Lower leg skin (tissue), 3 donors: Measurements from ENCODE around the gene CHAMP1.

Experiments
- POLR2A ChIP-seq, 2 donors: fragments of 450-650 bp; IDR thresholded peaks; one replicate each; pipeline ENCODE4 v1.6.1; 2016 to 2017; ENCODE audit warnings: antibody characterized with exemption in 2 of 2, mild to moderate bottlenecking in 1 of 2, moderate library complexity in 1 of 2
- TF ChIP-seq, protein P1 (sequence below), 3 donors: fragments of 450-650 bp; IDR thresholded peaks; one replicate each; pipeline ENCODE4 v1.5.1; 2016; ENCODE audit warnings: antibody characterized with exemption in 3 of 3, mild to moderate bottlenecking in 3 of 3, moderate library complexity in 2 of 3

DNA sequence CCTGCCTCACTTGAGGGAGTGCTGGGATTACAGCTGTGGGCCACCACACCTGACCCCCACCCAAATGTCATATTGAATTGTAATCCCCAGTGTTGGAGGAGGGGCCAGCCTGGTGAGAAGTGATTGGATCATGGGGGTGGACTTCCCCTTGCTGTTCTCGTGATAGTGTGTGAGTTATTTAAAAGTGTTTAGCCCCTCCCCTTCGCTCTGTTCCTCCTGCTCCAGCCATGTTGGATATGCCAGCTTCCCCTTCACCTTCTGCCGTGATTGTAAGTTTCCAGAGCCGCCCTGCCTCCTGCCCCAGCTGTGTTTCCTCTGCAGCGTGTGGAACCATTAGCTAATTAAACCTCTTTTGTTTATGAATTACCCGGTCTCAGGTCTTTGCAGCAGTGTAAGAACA, 13.7 kb downstream of the CHAMP1 start:
- TF ChIP-seq, protein P1, sequence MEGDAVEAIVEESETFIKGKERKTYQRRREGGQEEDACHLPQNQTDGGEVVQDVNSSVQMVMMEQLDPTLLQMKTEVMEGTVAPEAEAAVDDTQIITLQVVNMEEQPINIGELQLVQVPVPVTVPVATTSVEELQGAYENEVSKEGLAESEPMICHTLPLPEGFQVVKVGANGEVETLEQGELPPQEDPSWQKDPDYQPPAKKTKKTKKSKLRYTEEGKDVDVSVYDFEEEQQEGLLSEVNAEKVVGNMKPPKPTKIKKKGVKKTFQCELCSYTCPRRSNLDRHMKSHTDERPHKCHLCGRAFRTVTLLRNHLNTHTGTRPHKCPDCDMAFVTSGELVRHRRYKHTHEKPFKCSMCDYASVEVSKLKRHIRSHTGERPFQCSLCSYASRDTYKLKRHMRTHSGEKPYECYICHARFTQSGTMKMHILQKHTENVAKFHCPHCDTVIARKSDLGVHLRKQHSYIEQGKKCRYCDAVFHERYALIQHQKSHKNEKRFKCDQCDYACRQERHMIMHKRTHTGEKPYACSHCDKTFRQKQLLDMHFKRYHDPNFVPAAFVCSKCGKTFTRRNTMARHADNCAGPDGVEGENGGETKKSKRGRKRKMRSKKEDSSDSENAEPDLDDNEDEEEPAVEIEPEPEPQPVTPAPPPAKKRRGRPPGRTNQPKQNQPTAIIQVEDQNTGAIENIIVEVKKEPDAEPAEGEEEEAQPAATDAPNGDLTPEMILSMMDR (IDR thresholded peaks at IDR 0.05), result no peak
- TF ChIP-seq POLR2A (IDR thresholded peaks at IDR 0.05), result no peak
